ENCODE data around the gene CACNA1I.
"Not testable (repeated sequence)": the region's sequence is repeated elsewhere in the genome, so short reads cannot be mapped to it uniquely, and the experiment has no call there.

The CACNA1I gene

GRCh38 chr22:39570665-39571064, at the start of gene CACNA1I:
Gene CACNA1I, plus strand, starts transcription at chr22:39570753. Its CDS starts 0 bp downstream, at chr22:39570753.
- FAIRE-seq: no peak

- FAIRE-seq: not testable (repeated sequence)
Observed at GRCh38 chr22:39521106-39521885, 49.3 kb upstream of the CACNA1I start.

GRCh38 chr22:39522091-39522490, 48.5 kb upstream of the CACNA1I start:
- not testable (repeated sequence) for FAIRE-seq

GRCh38 chr22:39522567-39523300, 47.8 kb upstream of the CACNA1I start:
- FAIRE-seq: no peak

GRCh38 chr22:39524089-39524752, 46.3 kb upstream of the CACNA1I start:
- FAIRE-seq: no peak

- FAIRE-seq: peak; percentile 96
Observed at GRCh38 chr22:39524753-39525657, 45.5 kb upstream of the CACNA1I start.

- no peak for FAIRE-seq
Observed at GRCh38 chr22:39525658-39525975, 44.9 kb upstream of the CACNA1I start.

- no peak for FAIRE-seq
Observed at GRCh38 chr22:39526736-39527171, 43.8 kb upstream of the CACNA1I start.

GRCh38 chr22:39527481-39527961, 43.0 kb upstream of the CACNA1I start:
- FAIRE-seq: peak; percentile 55

- no peak for FAIRE-seq
Observed at GRCh38 chr22:39528080-39528661, 42.4 kb upstream of the CACNA1I start.

- FAIRE-seq: peak; percentile 87
Observed at GRCh38 chr22:39528681-39529486, 41.7 kb upstream of the CACNA1I start.

GRCh38 chr22:39529487-39529851, 41.1 kb upstream of the CACNA1I start:
- FAIRE-seq: no peak

GRCh38 chr22:39530116-39530515, 40.4 kb upstream of the CACNA1I start:
- FAIRE-seq: no peak

- no peak for FAIRE-seq
Observed at GRCh38 chr22:39530692-39531331, 39.7 kb upstream of the CACNA1I start.

GRCh38 chr22:39532215-39533073, 38.1 kb upstream of the CACNA1I start, which contains the start of gene RPS19BP1:
Gene RPS19BP1, minus strand, starts transcription at chr22:39532748. Its CDS starts 10 bp downstream, at chr22:39532738.
- peak; percentile 99 for FAIRE-seq

- FAIRE-seq: peak; percentile 73
Observed at GRCh38 chr22:39534092-39534506, 36.5 kb upstream of the CACNA1I start.

- FAIRE-seq: no peak
Observed at GRCh38 chr22:39534591-39535356, 35.8 kb upstream of the CACNA1I start.

GRCh38 chr22:39535357-39535725, 35.2 kb upstream of the CACNA1I start:
- FAIRE-seq: no peak
